GM10266 (cell line): Measurements from ENCODE around the gene SLCO2B1.

ENCODE experiments used
- DNase-seq: peaks from one replicate; pipeline ENCODE4 v3.0.0; 2012; ENCODE audit errors: extremely low spot score
- TF ChIP-seq, protein P1 (sequence below): IDR thresholded peaks from 2 replicates; pipeline ENCODE4 v1.5.1; 2012; ENCODE audit warnings: mild to moderate bottlenecking, low read depth; ENCODE audit not compliant: control insufficient read depth, insufficient read depth; ENCODE audit errors: missing control alignments

SLCO2B1 gene

DNA sequence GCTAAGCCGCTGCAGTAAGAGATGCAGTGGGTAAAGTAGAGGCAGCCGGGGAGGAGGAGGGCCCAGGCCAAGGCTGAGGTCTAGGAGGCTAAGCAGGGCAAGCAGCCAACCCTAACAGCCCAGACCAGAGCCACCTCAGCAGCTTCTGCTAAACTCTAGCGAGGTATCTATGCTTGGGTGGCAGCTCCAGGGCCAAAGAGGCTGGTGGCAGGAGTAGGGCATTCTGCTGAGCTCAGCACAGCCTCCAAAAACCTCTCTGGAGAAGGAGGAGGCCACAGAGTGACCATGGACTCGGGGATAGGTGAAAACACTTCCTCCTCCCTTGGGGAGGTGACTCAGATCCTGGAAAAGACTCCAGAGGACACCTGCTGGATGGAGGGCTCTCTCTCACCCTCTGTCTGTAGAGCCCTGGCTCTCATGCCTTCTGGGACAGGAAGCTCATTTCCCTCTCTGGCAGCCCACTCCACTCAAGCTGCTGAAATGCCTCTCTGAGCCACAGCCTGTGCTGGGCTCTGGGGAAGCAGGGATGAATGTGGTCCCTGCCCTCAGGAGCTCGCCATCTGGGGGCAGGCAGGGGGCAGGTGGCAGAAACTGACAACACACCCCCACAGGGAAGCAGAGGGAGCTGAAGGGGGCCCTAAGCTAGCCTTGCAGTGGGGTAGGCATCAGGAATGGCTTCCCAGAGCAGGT lies 73.2 kb downstream of the SLCO2B1 start:
- TF ChIP-seq, protein P1, sequence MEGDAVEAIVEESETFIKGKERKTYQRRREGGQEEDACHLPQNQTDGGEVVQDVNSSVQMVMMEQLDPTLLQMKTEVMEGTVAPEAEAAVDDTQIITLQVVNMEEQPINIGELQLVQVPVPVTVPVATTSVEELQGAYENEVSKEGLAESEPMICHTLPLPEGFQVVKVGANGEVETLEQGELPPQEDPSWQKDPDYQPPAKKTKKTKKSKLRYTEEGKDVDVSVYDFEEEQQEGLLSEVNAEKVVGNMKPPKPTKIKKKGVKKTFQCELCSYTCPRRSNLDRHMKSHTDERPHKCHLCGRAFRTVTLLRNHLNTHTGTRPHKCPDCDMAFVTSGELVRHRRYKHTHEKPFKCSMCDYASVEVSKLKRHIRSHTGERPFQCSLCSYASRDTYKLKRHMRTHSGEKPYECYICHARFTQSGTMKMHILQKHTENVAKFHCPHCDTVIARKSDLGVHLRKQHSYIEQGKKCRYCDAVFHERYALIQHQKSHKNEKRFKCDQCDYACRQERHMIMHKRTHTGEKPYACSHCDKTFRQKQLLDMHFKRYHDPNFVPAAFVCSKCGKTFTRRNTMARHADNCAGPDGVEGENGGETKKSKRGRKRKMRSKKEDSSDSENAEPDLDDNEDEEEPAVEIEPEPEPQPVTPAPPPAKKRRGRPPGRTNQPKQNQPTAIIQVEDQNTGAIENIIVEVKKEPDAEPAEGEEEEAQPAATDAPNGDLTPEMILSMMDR, result no peak

DNA sequence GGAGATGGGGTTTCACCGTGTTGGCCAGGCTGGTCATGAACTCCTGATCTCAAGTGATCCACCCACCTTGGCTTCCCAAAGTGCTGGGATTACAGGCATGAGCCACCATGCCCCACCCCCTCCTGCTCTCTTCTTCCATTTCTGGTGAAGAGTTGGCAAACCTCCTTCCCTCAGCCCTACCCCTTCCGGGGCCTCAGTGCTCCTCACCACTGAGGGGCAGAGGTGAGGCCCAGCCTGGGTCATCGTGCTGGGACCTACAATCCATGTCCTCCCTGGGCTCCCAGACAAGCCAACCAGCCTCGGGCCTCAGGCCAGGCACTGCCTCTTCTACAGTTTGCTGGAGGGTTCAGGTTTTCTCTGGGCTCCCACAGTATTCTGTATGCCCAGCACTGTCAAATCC lies 74.9 kb downstream of the SLCO2B1 start:
- no peak for DNase-seq
- TF ChIP-seq, protein P1, result no peak

More for the DNA sequence above, 73.2 kb downstream of the SLCO2B1 start:
- DNase-seq, result no peak

DNA sequence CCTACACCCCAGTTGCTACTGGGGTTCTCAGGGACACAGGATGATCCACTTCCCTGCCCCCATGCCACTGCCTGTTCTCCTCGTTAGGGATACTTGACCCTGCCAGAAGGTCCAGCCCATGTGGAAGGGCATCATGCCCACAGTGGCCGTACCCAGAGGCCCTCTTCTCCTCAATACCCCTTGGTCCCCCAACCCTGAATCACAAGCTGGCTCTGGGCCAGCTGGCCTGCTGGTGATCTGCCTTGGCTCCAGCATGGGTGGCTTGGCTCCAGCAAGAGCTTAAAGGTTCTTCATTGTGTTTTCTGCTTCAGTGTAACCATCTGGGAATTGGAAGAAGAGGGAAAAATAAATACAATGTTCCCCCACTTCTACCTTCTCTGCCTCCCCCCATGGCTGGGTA lies 78.6 kb downstream of the SLCO2B1 start:
- no peak for DNase-seq
- TF ChIP-seq, protein P1, result no peak

DNA sequence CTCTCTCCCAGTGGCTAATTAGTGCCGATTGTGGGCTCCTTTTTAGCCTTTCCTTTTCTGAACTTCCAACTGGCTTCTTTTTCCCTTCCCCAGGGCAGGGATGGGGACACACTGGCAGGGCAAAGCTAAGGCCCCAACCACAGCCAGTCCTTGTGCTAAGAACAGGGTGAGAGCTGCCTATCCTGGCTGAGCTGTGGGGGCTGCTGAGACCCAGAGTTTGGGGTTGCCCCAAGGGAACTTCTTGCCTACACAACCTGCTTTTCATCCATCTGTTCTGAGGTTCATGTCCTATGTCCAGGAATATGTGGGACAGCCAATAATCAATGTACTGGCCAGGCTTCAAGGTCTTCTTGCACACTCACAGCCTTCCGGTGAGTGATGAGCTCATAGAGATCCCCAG lies 79.7 kb downstream of the SLCO2B1 start:
- TF ChIP-seq, protein P1, result no peak
- no peak for DNase-seq

DNA sequence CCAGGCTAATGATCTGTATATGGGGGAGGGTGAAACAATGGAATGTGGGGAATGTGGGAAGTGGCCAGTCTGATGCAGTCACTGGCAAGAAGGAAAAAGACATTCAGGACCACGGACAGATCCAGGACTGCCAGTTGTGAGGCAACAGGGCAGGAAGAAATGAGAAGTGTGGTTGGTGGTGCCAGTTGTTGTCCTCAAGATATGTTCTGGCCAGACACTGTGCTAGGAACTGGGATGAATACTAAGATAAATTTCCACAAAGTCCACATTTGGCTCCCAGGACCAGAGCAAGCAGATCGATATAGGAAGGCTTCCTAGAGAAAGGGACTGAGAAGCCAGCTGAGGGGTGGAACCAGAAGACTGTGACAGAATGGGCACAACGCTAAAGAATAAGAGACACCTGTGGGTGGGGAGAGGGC lies 82.9 kb downstream of the SLCO2B1 start:
- no peak for DNase-seq

DNA sequence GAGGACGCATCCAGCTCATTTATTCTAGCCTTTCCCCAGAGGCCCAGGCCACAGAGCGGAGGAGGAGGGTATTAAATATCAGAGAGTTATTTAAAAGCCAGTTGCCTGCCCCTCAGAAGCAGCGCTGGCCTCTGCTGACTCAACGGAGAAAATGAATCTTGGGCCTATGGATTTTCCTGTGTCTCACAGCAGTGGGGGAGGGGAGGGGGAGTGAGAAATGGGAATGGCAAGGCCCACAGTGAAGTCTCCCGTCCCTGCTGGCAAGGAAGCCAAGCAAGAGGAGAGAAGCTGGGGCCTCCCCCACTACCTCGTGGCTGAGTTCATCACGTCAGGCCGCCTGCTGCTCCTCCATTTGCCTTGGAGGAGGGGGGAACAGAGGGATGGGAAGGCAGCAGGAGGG lies 85.2 kb downstream of the SLCO2B1 start:
- TF ChIP-seq, protein P1, result no peak
- DNase-seq, result no peak

More for the DNA sequence above, 82.9 kb downstream of the SLCO2B1 start:
- TF ChIP-seq, protein P1, result no peak

DNA sequence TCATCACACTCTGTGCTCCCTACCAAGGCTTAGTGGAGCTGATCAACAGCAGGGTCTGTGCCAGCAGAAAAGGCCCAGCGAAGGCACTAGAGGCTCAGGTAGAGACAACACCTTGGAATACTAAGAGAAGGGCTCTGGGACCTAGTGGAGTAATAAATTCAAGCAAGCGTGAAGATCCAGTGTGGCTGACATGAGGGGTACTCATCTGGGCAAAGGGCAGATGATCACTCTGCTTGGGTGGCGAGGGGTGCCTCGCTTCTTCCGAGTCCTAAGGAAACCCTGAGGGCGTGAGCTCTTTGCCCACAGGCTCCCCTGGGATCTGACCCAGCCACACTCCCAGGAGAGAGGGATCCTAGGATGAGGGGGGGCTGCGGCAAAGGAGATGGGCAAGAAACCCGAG lies 86.1 kb downstream of the SLCO2B1 start:
- TF ChIP-seq, protein P1, result no peak
- no peak for DNase-seq
